Parathyroid adenoma (tissue), 2 donors: ENCODE data around the gene LPCAT1.
A peak's percentile ranks its signal among the peaks of the same experiment; 100 is the strongest.
"Not testable (repeated sequence)": the region's sequence is repeated elsewhere in the genome, so short reads cannot be mapped to it uniquely, and the experiment has no call there.

Experiments
- H2AFZ ChIP-seq: fragments of 300-600 bp; sonication (generic); one replicate; pipeline ENCODE4 v1.7.0; 2017; ENCODE audit warnings: antibody characterized with exemption, mild to moderate bottlenecking
- H3K27ac ChIP-seq: fragments of 300-600 bp; sonication (generic); one replicate; pipeline ENCODE4 v1.7.0; 2017
- H3K27me3 ChIP-seq: fragments of 300-600 bp; sonication (generic); one replicate; pipeline ENCODE4 v1.7.0; 2017; ENCODE audit warnings: low read length; ENCODE audit not compliant: control insufficient read depth, insufficient read depth
- H3K36me3 ChIP-seq: fragments of 300-600 bp; sonication (generic); one replicate; pipeline ENCODE4 v1.7.0; 2017; ENCODE audit warnings: low read length; ENCODE audit not compliant: control insufficient read depth, insufficient read depth
- H3K4me1 ChIP-seq: fragments of 300-600 bp; sonication (generic); one replicate; pipeline ENCODE4 v1.7.0; 2017; ENCODE audit warnings: control low read depth
- H3K4me2 ChIP-seq: fragments of 300-600 bp; sonication (generic); one replicate; pipeline ENCODE4 v1.7.0; 2017; ENCODE audit warnings: low read length
- H3K4me3 ChIP-seq: fragments of 300-600 bp; sonication (generic); one replicate; pipeline ENCODE4 v1.7.0; 2017; ENCODE audit warnings: low read depth, low read length
- H3K79me2 ChIP-seq: fragments of 300-600 bp; sonication (generic); one replicate; pipeline ENCODE4 v1.7.0; 2017; ENCODE audit warnings: control low read depth
- H3K9ac ChIP-seq: fragments of 300-600 bp; sonication (generic); one replicate; pipeline ENCODE4 v1.7.0; 2017; ENCODE audit warnings: mild to moderate bottlenecking
- H3K9me3 ChIP-seq: fragments of 300-600 bp; sonication (generic); one replicate; pipeline ENCODE4 v1.7.0; 2017; ENCODE audit warnings: low read length; ENCODE audit not compliant: control insufficient read depth
- CTCF ChIP-seq: fragments of 300-600 bp; sonication (generic); IDR thresholded peaks from one replicate; pipeline ENCODE4 v1.7.0; 2017; ENCODE audit warnings: antibody characterized with exemption, mild to moderate bottlenecking
- donor health status: primary hyperparathyroidism.

The LPCAT1 gene

GRCh38 chr5:1523793-1524480, at the start of gene LPCAT1:
LPCAT1 (minus strand) TSS chr5:1523960; CDS start chr5:1523844, 116 bp downstream.
- peak within 1 kb of the TSS; percentile 93 for H2AFZ ChIP-seq
- H3K9me3 ChIP-seq = no peaks in the 10 kb centered on the region
- no peaks in the 10 kb centered on the region for H3K27me3 ChIP-seq
- no peaks in the 10 kb centered on the region for H3K36me3 ChIP-seq
- H3K4me2 ChIP-seq = peak within 1 kb of the TSS; percentile 77
- H3K79me2 ChIP-seq = peaks cover 19% of the 10 kb centered on the region
- H3K4me1 ChIP-seq = peaks cover 3% of the 10 kb centered on the region
- H3K9ac ChIP-seq = peak within 1 kb of the TSS; percentile 46
- peak within 1 kb of the TSS; percentile 57 for H3K4me3 ChIP-seq
- peak; percentile 14 for TF ChIP-seq CTCF
- peak within 1 kb of the TSS; percentile 63 for H3K27ac ChIP-seq

- not testable (repeated sequence) for H3K9ac ChIP-seq, H3K4me3 ChIP-seq, H2AFZ ChIP-seq, H3K36me3 ChIP-seq, H3K27ac ChIP-seq, H3K4me1 ChIP-seq, H3K9me3 ChIP-seq, H3K27me3 ChIP-seq, H3K4me2 ChIP-seq, H3K79me2 ChIP-seq
Measured at GRCh38 chr5:1571875-1572274, 48.1 kb upstream of the LPCAT1 start.

GRCh38 chr5:1570975-1571374, 47.2 kb upstream of the LPCAT1 start:
- no peaks in the 10 kb centered on the region for H3K9me3 ChIP-seq
- no peak overlapping the region for H3K9ac ChIP-seq
- H2AFZ ChIP-seq = no peak overlapping the region
- no peak overlapping the region for H3K4me2 ChIP-seq
- H3K4me3 ChIP-seq = no peak overlapping the region
- no peaks in the 10 kb centered on the region for H3K27me3 ChIP-seq
- H3K27ac ChIP-seq = no peak overlapping the region
- peaks cover 6% of the 10 kb centered on the region for H3K4me1 ChIP-seq
- no peak for TF ChIP-seq CTCF
- no peaks in the 10 kb centered on the region for H3K79me2 ChIP-seq
- H3K36me3 ChIP-seq = no peaks in the 10 kb centered on the region

GRCh38 chr5:1568201-1568979, 44.6 kb upstream of the LPCAT1 start:
- no peak overlapping the region for H3K9ac ChIP-seq
- no peaks in the 10 kb centered on the region for H3K9me3 ChIP-seq
- H3K4me2 ChIP-seq = peak overlapping the region; percentile 45
- peak overlapping the region; percentile 21 for H2AFZ ChIP-seq
- H3K4me1 ChIP-seq = peaks cover 6% of the 10 kb centered on the region
- no peaks in the 10 kb centered on the region for H3K79me2 ChIP-seq
- peak overlapping the region; percentile 25 for H3K4me3 ChIP-seq
- no peaks in the 10 kb centered on the region for H3K27me3 ChIP-seq
- no peak for TF ChIP-seq CTCF
- H3K27ac ChIP-seq = peak overlapping the region; percentile 55
- no peaks in the 10 kb centered on the region for H3K36me3 ChIP-seq

- not testable (repeated sequence) for H2AFZ ChIP-seq, H3K4me2 ChIP-seq, H3K9ac ChIP-seq, H3K27me3 ChIP-seq, H3K4me1 ChIP-seq, H3K79me2 ChIP-seq, H3K9me3 ChIP-seq, H3K36me3 ChIP-seq
- H3K4me3 ChIP-seq = peak overlapping the region; percentile 25
- H3K27ac ChIP-seq = peak overlapping the region; percentile 55
Measured at GRCh38 chr5:1567527-1568200, 43.9 kb upstream of the LPCAT1 start.
